Neutrophil (primary cell): ENCODE results near the gene SLC12A8.

ENCODE experiments used
- H3K27ac ChIP-seq: fragments of 200-600 bp; sonication (generic); 2 replicates; pipeline ENCODE4 v1.5.1; 2016; ENCODE audit warnings: mild to moderate bottlenecking, moderate library complexity
- H3K27me3 ChIP-seq: fragments of 200-600 bp; sonication (generic); 2 replicates; pipeline ENCODE4 v1.6.0; 2016; ENCODE audit warnings: mild to moderate bottlenecking
- H3K36me3 ChIP-seq: fragments of 200-600 bp; sonication (generic); 2 replicates; pipeline ENCODE4 v1.5.1; 2017
- H3K4me1 ChIP-seq, 2 experiments: fragments of 200-600 bp in 1 of 2; sonication (generic) in 1 of 2; 1 replicate in 1 of 2; 2 replicates in 1 of 2; pipeline versions ENCODE4 v1.5.1 to v1.6.1; 2013 to 2016; ENCODE audit warnings: low read depth in 1 of 2, low read length in 1 of 2, mild to moderate bottlenecking in 1 of 2, moderate library complexity in 1 of 2; ENCODE audit not compliant: control insufficient read depth in 1 of 2, insufficient read depth in 1 of 2
- H3K4me3 ChIP-seq, 2 experiments: fragments of 200-600 bp in 1 of 2; sonication (generic) in 1 of 2; 1 replicate in 1 of 2; 2 replicates in 1 of 2; pipeline ENCODE4 v1.5.1; 2013 to 2016; ENCODE audit warnings: low read depth in 1 of 2, low read length in 1 of 2, mild to moderate bottlenecking in 1 of 2, moderate library complexity in 1 of 2
- H3K9me3 ChIP-seq: fragments of 200-600 bp; sonication (generic); 2 replicates; pipeline ENCODE4 v1.5.1; 2016
- CTCF ChIP-seq: fragments of 200-600 bp; sonication (generic); IDR thresholded peaks from 2 replicates; pipeline ENCODE4 v1.5.1; 2016; ENCODE audit warnings: antibody characterized with exemption

SLC12A8 gene

GRCh38 chr3:125033616-125034015, 178.9 kb downstream of the SLC12A8 start:
- Histone ChIP-seq H3K27me3 (no peaks in the 10 kb centered on the region), H3K36me3 (no peaks in the 10 kb centered on the region), H3K27ac (no peak overlapping the region), H3K9me3 (no peaks in the 10 kb centered on the region), H3K4me3 (no peak overlapping the region), H3K4me1 (no peaks in the 10 kb centered on the region)
- TF ChIP-seq CTCF, result no peak

- no peak overlapping the region for H3K4me3 ChIP-seq
- no peaks in the 10 kb centered on the region for H3K9me3 ChIP-seq
- H3K27me3 ChIP-seq, result no peaks in the 10 kb centered on the region
- no peaks in the 10 kb centered on the region for H3K4me1 ChIP-seq
- no peak overlapping the region for H3K27ac ChIP-seq
- H3K36me3 ChIP-seq, result no peaks in the 10 kb centered on the region
- no peak for TF ChIP-seq CTCF
These were observed 179.4 kb downstream of the SLC12A8 start for GRCh38 chr3:125033135-125033534.

- Histone ChIP-seq H3K4me3 (no peak overlapping the region), H3K9me3 (no peaks in the 10 kb centered on the region), H3K27me3 (no peaks in the 10 kb centered on the region), H3K36me3 (no peaks in the 10 kb centered on the region), H3K27ac (no peak overlapping the region), H3K4me1 (no peaks in the 10 kb centered on the region)
- no peak for TF ChIP-seq CTCF
These were observed 179.9 kb downstream of the SLC12A8 start for GRCh38 chr3:125032683-125033082.
